CD14-positive monocyte (primary cell): ENCODE data around the gene NUP88. TPM values are rescaled to one million over a fixed set of nuclear protein-coding genes. Genes with fewer than 3 reads are reported as not detected.

Experiments used
- DNase-seq, 3 donors: peaks; one replicate each; pipeline ENCODE4 v3.0.0-alpha.2; 2011 to 2022
- H2AFZ ChIP-seq: 2 replicates; pipeline ENCODE4 v1.6.0; 2012; ENCODE audit warnings: mild to moderate bottlenecking, low read depth, low read length, inconsistent platforms; ENCODE audit not compliant: insufficient read depth, poor library complexity, severe bottlenecking
- H3K27ac ChIP-seq, 2 donors: 1 replicate in 1 of 2; 2 replicates in 1 of 2; pipeline ENCODE4 v1.5.1; 2012 to 2013; ENCODE audit warnings: low read length in 2 of 2, control low read depth in 1 of 2, inconsistent platforms in 1 of 2, low read depth in 1 of 2, mild to moderate bottlenecking in 1 of 2
- H3K27me3 ChIP-seq, 2 donors: one replicate each; pipeline versions ENCODE4 v1.6.0 to v1.6.1; 2011 to 2013; ENCODE audit warnings: low read length in 2 of 2; ENCODE audit not compliant: control insufficient read depth in 2 of 2, insufficient read depth in 2 of 2
- H3K36me3 ChIP-seq, 2 donors: replicated peaks in 1 of 2; 1 replicate in 1 of 2; 2 replicates in 1 of 2; pipeline versions ENCODE4 v1.5.1 to v1.6.1; 2012 to 2013; ENCODE audit warnings: low read length in 2 of 2, control low read depth in 1 of 2, inconsistent platforms in 1 of 2, mild to moderate bottlenecking in 1 of 2; ENCODE audit not compliant: insufficient read depth in 2 of 2, control insufficient read depth in 1 of 2
- H3K4me1 ChIP-seq, 2 donors: 1 replicate in 1 of 2; 2 replicates in 1 of 2; pipeline versions ENCODE4 v1.5.1 to v1.6.1; 2012 to 2013; ENCODE audit warnings: low read length in 2 of 2, control low read depth in 1 of 2, inconsistent platforms in 1 of 2, mild to moderate bottlenecking in 1 of 2, moderate library complexity in 1 of 2; ENCODE audit not compliant: insufficient read depth in 2 of 2, control insufficient read depth in 1 of 2
- H3K4me2 ChIP-seq: replicated peaks from 2 replicates; pipeline ENCODE3; 2012; ENCODE audit warnings: low read length, moderate library complexity, mild to moderate bottlenecking; ENCODE audit not compliant: poor library complexity, severe bottlenecking; ENCODE audit errors: extremely low read depth
- H3K4me3 ChIP-seq, 3 experiments: fragments of 200-600 bp in 1 of 3; sonication (generic) in 1 of 3; replicated peaks in 1 of 3; 1 replicate in 2 of 3; 2 replicates in 1 of 3; pipeline ENCODE4 v1.5.1; 2011 to 2013; ENCODE audit warnings: low read length in 3 of 3, mild to moderate bottlenecking in 3 of 3, control low read depth in 2 of 3, low read depth in 2 of 3, inconsistent platforms in 1 of 3, moderate library complexity in 1 of 3
- H3K79me2 ChIP-seq: 2 replicates; pipeline ENCODE4 v1.6.0; 2012; ENCODE audit warnings: mild to moderate bottlenecking, control low read depth, inconsistent platforms, low read length, moderate library complexity; ENCODE audit not compliant: insufficient read depth
- H3K9ac ChIP-seq: 2 replicates; pipeline ENCODE4 v1.6.0; 2017; ENCODE audit warnings: low read length, mild to moderate bottlenecking; ENCODE audit not compliant: insufficient read depth, poor library complexity, severe bottlenecking
- H3K9me3 ChIP-seq, 2 donors: replicated peaks in 1 of 2; 1 replicate in 1 of 2; 2 replicates in 1 of 2; pipeline versions ENCODE4 v1.5.1 to v1.6.1; 2012 to 2013; ENCODE audit warnings: low read length in 2 of 2, control low read depth in 1 of 2; ENCODE audit not compliant: control insufficient read depth in 1 of 2, insufficient read depth in 1 of 2
- H4K20me1 ChIP-seq: 2 replicates; pipeline ENCODE4 v1.6.0; 2012; ENCODE audit warnings: mild to moderate bottlenecking, low read length, control low read depth, moderate library complexity; ENCODE audit not compliant: insufficient read depth
- H3K27ac Mint-ChIP-seq, 7 donors: one replicate each; pipeline ENCODE4 v1.8.0; 2020; ENCODE audit warnings: mild to moderate bottlenecking in 7 of 7, mixed read lengths in 7 of 7, moderate library complexity in 6 of 7, inconsistent platforms in 2 of 7
- H3K27me3 Mint-ChIP-seq, 3 donors: one replicate each; pipeline ENCODE4 v1.8.0; 2021 to 2022; ENCODE audit warnings: low read depth in 3 of 3, mild to moderate bottlenecking in 3 of 3, mixed read lengths in 3 of 3, moderate library complexity in 3 of 3, inconsistent platforms in 1 of 3
- H3K36me3 Mint-ChIP-seq, 2 donors: one replicate each; pipeline ENCODE4 v1.8.0; 2020; ENCODE audit warnings: mixed read lengths in 2 of 2, inconsistent platforms in 1 of 2, mild to moderate bottlenecking in 1 of 2
- H3K4me1 Mint-ChIP-seq: one replicate; pipeline ENCODE4 v1.8.0; 2020; ENCODE audit warnings: mild to moderate bottlenecking, mixed read lengths
- H3K4me3 Mint-ChIP-seq, 2 donors: one replicate each; pipeline ENCODE4 v1.8.0; 2020; ENCODE audit warnings: mild to moderate bottlenecking in 2 of 2, mixed read lengths in 2 of 2, moderate library complexity in 1 of 2
- H3K9me3 Mint-ChIP-seq, 7 donors: one replicate each; pipeline ENCODE4 v1.8.0; 2020 to 2022; ENCODE audit warnings: mixed read lengths in 7 of 7, mild to moderate bottlenecking in 6 of 7, moderate library complexity in 6 of 7, inconsistent platforms in 2 of 7
- CTCF ChIP-seq: fragments of 200-600 bp; IDR thresholded peaks from one replicate; pipeline ENCODE4 v1.8.0; 2022; ENCODE audit warnings: antibody characterized with exemption, mild to moderate bottlenecking
- WGBS: methylation state at CpG from one replicate; pipeline ENCODE4 v1.1.5; 2013; ENCODE audit warnings: missing lambda C conversion rate; ENCODE audit not compliant: insufficient coverage; 5-methylcytosine and 5-hydroxymethylcytosine counted together
- intact Hi-C, 2 donors: fragments of 100-400 bp; cut with micrococcal nuclease; formaldehyde crosslinking; loops; one replicate each; pipeline versions ENCODE4 v1.15.0 to v1.15.1; 2023
- polyA plus RNA-seq, 3 donors: library from polyadenylated mRNA; depleted of rRNA in 1 of 3; unstranded in 2 of 3; stranded (reverse) in 1 of 3; fragments of 300-500 nt in 2 of 3; fragments of >200 nt in 1 of 3; fragmentation: Illumina TruSeq in 2 of 3; gene quantifications; 1 replicate in 2 of 3; 2 replicates in 1 of 3; pipeline ENCODE4 v1.2.3, GENCODE V29; 2012 to 2021

NUP88 gene
- polyA plus RNA-seq, 3 donors = 23.1 to 45.7 (median 36.1) TPM

GRCh38 chr17:5444209-5444608 is 24.7 kb upstream of the NUP88 start:
- no peak overlapping the region for H3K9ac ChIP-seq
- intact Hi-C loops = no loop called here
- H3K27me3 ChIP-seq = no peaks in the 10 kb centered on the region
- no peak overlapping the region for H2AFZ ChIP-seq
- Mint-ChIP-seq H3K9me3 (no peaks in the 10 kb centered on the region), H3K27ac (no peak overlapping the region), H3K4me1 (peaks cover 8% of the 10 kb centered on the region), H3K4me3 (no peak overlapping the region), H3K36me3 (peaks cover 55 to 62% of the 10 kb centered on the region in 2 donors), H3K27me3 (peaks cover 0 to 1% (median 0%) of the 10 kb centered on the region in 3 donors)
- H3K36me3 ChIP-seq = peaks cover 50 to 80% of the 10 kb centered on the region in 2 donors
- H4K20me1 ChIP-seq = no peaks in the 10 kb centered on the region
- WGBS = 93% methylated on average over 22 of the region's 22 CpGs
- TF ChIP-seq CTCF = no peak
- H3K27ac ChIP-seq = no peak overlapping the region
- no peaks in the 10 kb centered on the region for H3K79me2 ChIP-seq
- H3K4me2 ChIP-seq = no peak overlapping the region
- peaks cover 5 to 6% of the 10 kb centered on the region in 2 donors for H3K4me1 ChIP-seq
- no peaks in the 10 kb centered on the region for H3K9me3 ChIP-seq
- no peak for DNase-seq
- no peak overlapping the region for H3K4me3 ChIP-seq

GRCh38 chr17:5443728-5444127 is 24.3 kb upstream of the NUP88 start:
- no peak overlapping the region for H3K27ac Mint-ChIP-seq
- H3K9ac ChIP-seq = no peak overlapping the region
- H3K4me2 ChIP-seq = no peak overlapping the region
- peaks cover 50 to 76% of the 10 kb centered on the region in 2 donors for H3K36me3 ChIP-seq
- H3K9me3 ChIP-seq = no peaks in the 10 kb centered on the region
- no peak for DNase-seq
- H3K36me3 Mint-ChIP-seq = peaks cover 50 to 58% of the 10 kb centered on the region in 2 donors
- peaks cover 9% of the 10 kb centered on the region for H3K4me1 Mint-ChIP-seq
- H3K4me3 Mint-ChIP-seq = no peak overlapping the region
- WGBS = 100% methylated on average over 2 of the region's 6 CpGs
- peaks cover 0 to 1% (median 0%) of the 10 kb centered on the region in 3 donors for H3K27me3 Mint-ChIP-seq
- intact Hi-C loops = no loop called here
- H3K4me1 ChIP-seq = peaks cover 6 to 9% of the 10 kb centered on the region in 2 donors
- no peaks in the 10 kb centered on the region for H3K9me3 Mint-ChIP-seq
- no peaks in the 10 kb centered on the region for H3K27me3 ChIP-seq
- H2AFZ ChIP-seq = no peak overlapping the region
- H3K79me2 ChIP-seq = peaks cover 2% of the 10 kb centered on the region
- H3K4me3 ChIP-seq = no peak overlapping the region
- no peak overlapping the region for H3K27ac ChIP-seq
- TF ChIP-seq CTCF = no peak
- H4K20me1 ChIP-seq = no peaks in the 10 kb centered on the region
